AG09309 (cell line): ENCODE results near the gene MEG3.
A peak's percentile ranks its signal among the peaks of the same experiment; 100 is the strongest.

ENCODE experiments used
- DNase-seq: peaks from one replicate; pipeline ENCODE4 v3.0.0-alpha.2; 2010; ENCODE audit warnings: low read depth
- H3K4me3 ChIP-seq: 2 replicates; pipeline ENCODE4 v1.5.1; 2011; ENCODE audit warnings: mild to moderate bottlenecking, low read depth, low read length, moderate library complexity; ENCODE audit not compliant: control insufficient read depth
- TF ChIP-seq, protein P1 (sequence below): IDR thresholded peaks from 2 replicates; pipeline ENCODE4 v1.5.1; 2011; ENCODE audit warnings: mild to moderate bottlenecking, low read depth, low read length, inconsistent platforms; ENCODE audit not compliant: insufficient read depth, control insufficient read depth; ENCODE audit errors: missing control alignments

MEG3 gene

DNA sequence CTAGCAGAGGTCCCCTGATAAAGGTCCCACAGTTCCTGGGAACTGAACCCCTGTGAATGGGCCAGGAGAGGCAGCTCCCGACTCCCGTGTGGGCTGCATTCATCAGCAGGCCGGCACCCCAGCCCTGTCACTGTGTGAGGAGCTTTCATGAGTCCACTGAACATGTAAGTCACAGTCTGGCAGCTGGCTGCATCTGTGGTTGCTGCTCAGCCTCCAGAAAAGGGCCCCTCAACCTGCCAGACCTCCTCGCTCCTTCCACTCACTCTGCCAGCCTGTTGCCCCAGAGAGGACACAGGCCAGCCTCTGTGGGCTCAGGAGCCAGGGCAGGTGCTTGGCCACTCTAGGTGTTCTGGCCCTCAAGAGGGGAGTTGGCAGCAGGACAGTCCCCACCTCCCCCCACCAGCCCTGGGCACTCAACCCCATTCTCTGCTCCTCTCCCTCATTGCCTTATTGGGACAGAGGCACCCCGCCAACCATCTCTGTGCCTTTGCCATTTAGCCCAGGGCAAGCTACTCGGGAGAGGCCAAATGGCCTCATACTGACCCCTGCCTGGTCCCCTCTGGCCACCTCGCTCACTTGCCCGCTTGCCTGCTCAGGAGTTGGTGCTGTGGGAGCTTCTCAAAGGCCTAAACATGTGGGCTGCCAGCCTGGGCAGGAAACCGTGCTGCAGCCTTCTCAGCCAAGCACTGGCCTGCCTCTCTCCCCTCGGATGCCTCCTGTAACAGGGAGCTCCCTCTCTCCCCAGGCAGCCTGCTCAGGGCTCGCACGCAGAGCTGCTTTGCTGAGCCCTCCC, 75.7 kb downstream of the MEG3 start:
- no peak overlapping the region for H3K4me3 ChIP-seq
- DNase-seq = no peak
- TF ChIP-seq, protein P1, sequence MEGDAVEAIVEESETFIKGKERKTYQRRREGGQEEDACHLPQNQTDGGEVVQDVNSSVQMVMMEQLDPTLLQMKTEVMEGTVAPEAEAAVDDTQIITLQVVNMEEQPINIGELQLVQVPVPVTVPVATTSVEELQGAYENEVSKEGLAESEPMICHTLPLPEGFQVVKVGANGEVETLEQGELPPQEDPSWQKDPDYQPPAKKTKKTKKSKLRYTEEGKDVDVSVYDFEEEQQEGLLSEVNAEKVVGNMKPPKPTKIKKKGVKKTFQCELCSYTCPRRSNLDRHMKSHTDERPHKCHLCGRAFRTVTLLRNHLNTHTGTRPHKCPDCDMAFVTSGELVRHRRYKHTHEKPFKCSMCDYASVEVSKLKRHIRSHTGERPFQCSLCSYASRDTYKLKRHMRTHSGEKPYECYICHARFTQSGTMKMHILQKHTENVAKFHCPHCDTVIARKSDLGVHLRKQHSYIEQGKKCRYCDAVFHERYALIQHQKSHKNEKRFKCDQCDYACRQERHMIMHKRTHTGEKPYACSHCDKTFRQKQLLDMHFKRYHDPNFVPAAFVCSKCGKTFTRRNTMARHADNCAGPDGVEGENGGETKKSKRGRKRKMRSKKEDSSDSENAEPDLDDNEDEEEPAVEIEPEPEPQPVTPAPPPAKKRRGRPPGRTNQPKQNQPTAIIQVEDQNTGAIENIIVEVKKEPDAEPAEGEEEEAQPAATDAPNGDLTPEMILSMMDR = no peak

DNA sequence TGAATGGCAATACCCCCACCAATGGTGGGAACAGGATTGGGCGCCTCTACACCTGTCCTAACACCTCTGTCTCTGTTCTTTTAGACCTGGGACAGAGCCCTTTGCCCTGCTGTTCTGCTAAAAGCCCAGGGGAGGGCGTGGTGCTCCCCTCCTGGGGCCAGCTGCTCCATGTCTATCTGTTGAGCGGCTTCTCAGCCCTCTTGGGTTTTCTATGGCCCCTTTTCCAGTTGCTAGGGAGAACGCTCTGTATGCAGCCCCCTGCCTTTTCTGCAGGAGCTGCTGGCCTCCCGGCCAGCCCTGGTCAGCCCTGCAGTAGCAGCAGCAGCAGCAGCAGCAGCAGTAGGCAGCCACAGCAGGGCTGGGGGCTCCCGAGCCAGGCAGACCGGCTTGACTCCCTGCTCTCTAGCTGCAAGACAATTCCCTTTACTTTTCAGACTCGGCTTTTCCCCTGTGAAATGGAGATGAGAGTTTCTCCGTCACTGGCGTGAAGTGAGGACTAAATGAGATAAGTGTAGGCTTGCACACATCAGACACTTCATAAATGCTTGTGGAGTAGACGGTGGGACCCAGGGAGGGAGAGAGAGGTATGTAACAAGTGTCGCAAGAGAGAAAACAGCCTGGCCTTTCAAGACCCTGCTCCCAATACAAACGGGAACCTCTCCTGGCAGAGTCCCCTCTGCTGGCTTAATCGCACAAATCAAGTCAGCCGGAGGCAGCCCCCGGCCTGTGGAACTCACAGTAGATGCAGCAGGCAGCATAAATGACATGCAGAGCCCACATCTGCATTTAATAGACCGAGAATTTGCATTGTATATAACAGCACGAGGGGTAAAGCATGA, 76.6 kb downstream of the MEG3 start:
- no peak overlapping the region for H3K4me3 ChIP-seq
- TF ChIP-seq, protein P1 = no peak
- DNase-seq = no peak

DNA sequence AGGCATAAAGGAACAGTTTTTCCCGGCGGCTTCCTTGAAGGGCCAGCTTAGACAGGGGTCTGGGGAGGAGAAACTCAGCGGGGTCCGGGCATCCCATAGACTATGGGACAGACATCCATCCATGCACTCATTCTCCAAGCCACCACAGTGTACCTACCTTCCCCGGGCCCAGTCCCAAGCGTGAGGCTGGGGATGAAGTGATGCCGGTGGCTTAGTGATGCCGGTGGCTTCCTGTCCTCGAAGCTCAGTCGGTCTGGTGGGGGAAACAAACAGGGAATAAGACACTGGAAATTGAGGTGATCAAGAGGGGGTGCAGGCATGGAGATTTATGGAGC, 77.2 kb downstream of the MEG3 start:
- H3K4me3 ChIP-seq = no peak overlapping the region
- no peak for DNase-seq
- TF ChIP-seq, protein P1 = no peak

DNA sequence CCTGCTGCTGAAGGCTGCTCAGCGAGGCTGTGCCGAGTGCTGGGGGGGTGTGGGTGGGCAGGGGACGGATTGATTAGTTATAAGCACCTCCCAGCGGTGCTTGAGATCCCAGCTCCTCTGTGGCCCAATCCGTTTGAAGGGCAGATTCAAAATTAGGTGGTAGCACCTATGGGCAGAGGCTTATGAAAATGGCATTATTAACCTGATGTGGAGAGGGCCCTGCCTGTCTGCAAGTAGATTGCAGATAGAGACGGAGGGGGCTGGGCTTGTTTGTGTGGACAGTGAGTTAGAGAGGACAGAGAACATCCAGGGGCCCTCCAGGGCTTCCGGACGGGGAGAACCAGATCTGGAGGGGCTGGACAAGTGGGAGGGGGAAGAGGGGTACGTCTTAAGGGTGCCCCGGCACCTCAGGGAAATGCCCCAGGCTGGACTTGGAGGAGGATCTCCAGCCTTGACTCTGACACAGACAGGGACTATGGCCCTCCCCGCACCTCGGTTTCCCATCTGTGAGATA, 77.8 kb downstream of the MEG3 start, which contains the start of gene RTL1:
RTL1 (minus strand) TSS at position 51 of the 514 bp plus-strand sequence. CDS start 18,934 bp downstream, outside the sequence.
- no peak for DNase-seq
- TF ChIP-seq, protein P1 = no peak
- H3K4me3 ChIP-seq = no peak within 1 kb of the TSS

DNA sequence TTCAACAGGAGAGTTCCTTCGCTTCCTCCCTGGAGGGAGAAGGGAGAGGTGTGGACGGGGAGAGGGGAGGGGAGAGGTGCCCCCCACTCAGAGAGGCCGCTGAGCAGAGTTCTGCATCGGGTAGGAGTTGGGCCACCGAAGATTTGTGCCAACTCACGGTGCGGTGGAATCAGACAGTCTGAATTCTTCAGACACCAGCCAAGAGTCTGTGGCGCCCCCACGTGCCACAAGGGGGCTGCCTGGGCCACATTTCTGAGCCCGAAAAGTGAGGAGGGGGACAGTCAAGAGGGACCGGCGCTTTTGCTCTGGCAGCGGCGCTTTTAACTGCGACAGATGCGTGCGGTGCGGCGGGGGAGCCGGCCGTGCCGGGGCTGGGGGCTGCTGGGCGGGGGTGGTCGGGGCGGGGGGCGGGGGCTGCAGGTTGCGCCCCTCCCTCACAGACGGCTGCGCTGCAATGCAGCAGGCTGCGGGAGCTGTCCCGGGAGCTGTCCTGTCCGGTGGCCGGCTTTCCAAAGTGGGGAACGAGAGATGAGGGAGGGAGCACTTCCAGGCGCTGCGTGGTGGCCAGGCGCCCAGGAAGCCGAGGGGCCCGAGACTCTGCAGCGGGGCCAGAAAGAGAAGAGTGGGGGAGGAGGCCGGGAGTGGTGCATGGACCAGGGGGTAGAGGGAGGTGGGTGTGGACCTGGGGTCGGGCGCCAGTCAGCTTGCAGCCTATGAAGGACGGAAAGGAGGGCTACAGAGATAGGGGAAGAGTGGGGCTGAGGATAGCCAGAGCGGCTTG, 78.6 kb downstream of the MEG3 start:
- H3K4me3 ChIP-seq = no peak overlapping the region
- TF ChIP-seq, protein P1 = peak; percentile 30
- no peak for DNase-seq

DNA sequence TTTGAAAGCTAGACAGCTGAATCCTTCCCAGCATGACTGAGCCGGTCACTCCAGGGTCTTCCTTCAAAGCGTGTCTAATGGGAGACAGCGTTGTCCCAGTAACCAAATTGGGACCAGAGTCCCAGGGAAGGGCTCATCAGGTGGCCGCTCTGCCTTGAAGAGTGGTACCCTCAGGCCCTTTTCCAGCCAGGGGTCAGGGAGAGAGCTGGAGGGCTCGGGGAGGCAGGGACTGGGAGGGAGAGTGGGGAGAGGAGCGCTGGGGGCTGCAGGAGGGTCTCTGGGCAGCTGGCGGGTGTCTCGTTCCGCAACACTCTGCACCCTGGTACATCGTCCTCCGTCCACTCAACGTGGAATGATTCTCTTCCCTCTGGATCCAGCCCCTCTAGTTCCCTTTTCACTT, 79.2 kb downstream of the MEG3 start:
- H3K4me3 ChIP-seq = no peak overlapping the region
- no peak for DNase-seq
- TF ChIP-seq, protein P1 = no peak
